HCT116 (cell line): ENCODE results near the gene GDAP1L1. TPM values are rescaled to one million over a fixed set of nuclear protein-coding genes. Genes with fewer than 3 reads are reported as not detected.

ENCODE experiments used
- ATAC-seq: fragments of 200-7000 bp; cut with Tn5 transposase; 2 replicates; pipeline ENCODE4 v1.9.1; 2020; ENCODE audit warnings: mild to moderate bottlenecking, moderate library complexity
- BruUV-seq: library from RNA; stranded (reverse); fragments of 400-500 nt; replicated peaks from 2 replicates; lab custom pipeline; 2021; lab: Mats Ljungman, UMichigan
- CTCF ChIA-PET: fragments of 300-600 bp; sonication (Branson Sonifier 250); formaldehyde crosslinking; loops from one replicate; lab custom pipeline; 2021; ENCODE audit warnings: antibody characterized with exemption; lab: Charles Lee
- POLR2A ChIA-PET: fragments of 300-600, 350-600 bp; sonication (Branson Sonifier 250); formaldehyde crosslinking; loops from one replicate; lab custom pipeline; 2021; ENCODE audit warnings: antibody characterized with exemption; lab: Charles Lee
- RAD21 ChIA-PET, 2 experiments: fragments of 300-600 bp; sonication (Branson Sonifier 250); formaldehyde crosslinking; loops; one replicate each; lab custom pipeline; 2023; ENCODE audit warnings: low total read pairs in 2 of 2; ENCODE audit not compliant: uncharacterized antibody in 2 of 2, unreplicated experiment in 2 of 2, low non-redundant PET in 1 of 2; lab: Charles Lee
- DNase-seq: peaks from one replicate; pipeline ENCODE4 v3.0.0-alpha.2; 2010; ENCODE audit warnings: low read depth, low spot score
- H2AFZ ChIP-seq: fragments of 200-600 bp; shearing (Covaris generic), sonication (generic); 2 replicates; pipeline ENCODE4 v1.6.1; 2017; ENCODE audit warnings: low read depth, mixed run types, mixed read lengths, antibody characterized with exemption, low read length; ENCODE audit not compliant: poor library complexity, severe bottlenecking
- H3K27ac ChIP-seq: 2 replicates; pipeline ENCODE4 v1.5.1; 2012; ENCODE audit warnings: low read depth, low read length
- H3K27me3 ChIP-seq: fragments of 200-600 bp; sonication (generic); 2 replicates; pipeline ENCODE4 v1.6.1; 2016; ENCODE audit warnings: mixed run types, low read length, mixed read lengths; ENCODE audit not compliant: insufficient read depth
- H3K36me3 ChIP-seq, 2 experiments: fragments of 200-500 bp in 1 of 2; fragments of 200-600 bp in 1 of 2; sonication (Bioruptor generic) in 1 of 2; sonication (generic) in 1 of 2; 2 replicates each; pipeline versions ENCODE4 v1.5.1 to v1.6.1; 2014 to 2016; ENCODE audit warnings: low read length in 2 of 2, inconsistent platforms in 1 of 2, mixed read lengths in 1 of 2, mixed run types in 1 of 2; ENCODE audit not compliant: insufficient read depth in 2 of 2, control insufficient read depth in 1 of 2
- H3K4me1 ChIP-seq, 2 experiments: fragments of 200-600 bp in 1 of 2; sonication (generic) in 1 of 2; 2 replicates each; pipeline versions ENCODE4 v1.5.1 to v1.6.1; 2012 to 2017; ENCODE audit warnings: low read length in 2 of 2, inconsistent platforms in 1 of 2, mild to moderate bottlenecking in 1 of 2, mixed read lengths in 1 of 2, mixed run types in 1 of 2, moderate library complexity in 1 of 2; ENCODE audit not compliant: insufficient read depth in 2 of 2, control insufficient read depth in 1 of 2
- H3K4me2 ChIP-seq: fragments of 200-600 bp; sonication (generic); 2 replicates; pipeline ENCODE4 v1.6.1; 2017; ENCODE audit warnings: mixed run types, low read length, mixed read lengths
- H3K4me3 ChIP-seq, 2 experiments: fragments of 200-600 bp in 1 of 2; sonication (generic) in 1 of 2; replicated peaks in 1 of 2; 2 replicates each; pipeline ENCODE4 v1.5.1; 2011 to 2016; ENCODE audit warnings: low read length in 2 of 2, control low read depth in 1 of 2, low read depth in 1 of 2, mild to moderate bottlenecking in 1 of 2, mixed read lengths in 1 of 2, mixed run types in 1 of 2
- H3K79me2 ChIP-seq: fragments of 200-600 bp; sonication (generic); 2 replicates; pipeline ENCODE4 v1.6.1; 2017; ENCODE audit warnings: mild to moderate bottlenecking, mixed run types, low read length, moderate library complexity, mixed read lengths; ENCODE audit not compliant: insufficient read depth
- H3K9ac ChIP-seq: fragments of 200-600 bp; sonication (generic); 2 replicates; pipeline ENCODE4 v1.6.1; 2016; ENCODE audit warnings: low read length, mixed read lengths
- H3K9me2 ChIP-seq: fragments of 200-600 bp; sonication (generic), shearing (Covaris generic); 2 replicates; pipeline ENCODE4 v1.6.1; 2017; ENCODE audit warnings: mixed run types, mild to moderate bottlenecking, moderate library complexity; ENCODE audit not compliant: insufficient read depth
- H3K9me3 ChIP-seq, 2 experiments: fragments of 200-500 bp in 1 of 2; fragments of 200-600 bp in 1 of 2; sonication (Bioruptor generic) in 1 of 2; sonication (generic) in 1 of 2; 2 replicates each; pipeline ENCODE4 v1.6.1; 2014 to 2017; ENCODE audit warnings: low read length in 2 of 2, mixed read lengths in 2 of 2, inconsistent platforms in 1 of 2, low read depth in 1 of 2, mild to moderate bottlenecking in 1 of 2, mixed run types in 1 of 2, moderate library complexity in 1 of 2; ENCODE audit not compliant: control insufficient read depth in 1 of 2, insufficient read depth in 1 of 2
- H4K20me1 ChIP-seq: fragments of 200-600 bp; sonication (generic), shearing (Covaris generic); 2 replicates; pipeline ENCODE4 v1.6.1; 2017; ENCODE audit warnings: mixed run types, mild to moderate bottlenecking, moderate library complexity; ENCODE audit not compliant: insufficient read depth
- CBX3 ChIP-seq: IDR thresholded peaks from 2 replicates; pipeline ENCODE4 v1.6.1; 2012; ENCODE audit warnings: low read depth
- EGR1 ChIP-seq: IDR thresholded peaks from 2 replicates; pipeline ENCODE4 v1.6.1; 2012; ENCODE audit warnings: low read depth
- ELF1 ChIP-seq: IDR thresholded peaks from 2 replicates; pipeline ENCODE4 v1.6.1; 2012; ENCODE audit warnings: low read depth, borderline replicate concordance
- EZH2 ChIP-seq: fragments of 200-600 bp; sonication (generic); IDR thresholded peaks from 2 replicates; pipeline ENCODE4 v1.6.1; 2017; ENCODE audit warnings: antibody characterized with exemption, mixed run types
- FOSL1 ChIP-seq: IDR thresholded peaks from 2 replicates; pipeline ENCODE4 v1.6.1; 2012; ENCODE audit warnings: low read depth
- JUND ChIP-seq: IDR thresholded peaks from 2 replicates; pipeline ENCODE4 v1.6.1; 2012
- POLR2A ChIP-seq: IDR thresholded peaks from 2 replicates; pipeline ENCODE4 v1.7.0; 2011; ENCODE audit warnings: borderline replicate concordance; ENCODE audit not compliant: insufficient read depth, insufficient read length; ENCODE audit errors: extremely low read depth
- POLR2AphosphoS5 ChIP-seq: IDR thresholded peaks from 2 replicates; pipeline ENCODE4 v1.6.1; 2011; ENCODE audit warnings: mild to moderate bottlenecking, low read depth, low read length, moderate library complexity
- SIN3A ChIP-seq: IDR thresholded peaks from 2 replicates; pipeline ENCODE4 v1.6.1; 2012; ENCODE audit warnings: low read depth
- SP1 ChIP-seq: IDR thresholded peaks from 2 replicates; pipeline ENCODE4 v1.6.1; 2012; ENCODE audit warnings: low read depth
- SRF ChIP-seq: IDR thresholded peaks from 2 replicates; pipeline ENCODE4 v1.6.1; 2012; ENCODE audit warnings: low read depth
- TCF7L2 ChIP-seq: IDR thresholded peaks from 2 replicates; pipeline ENCODE4 v1.7.0; 2011; ENCODE audit warnings: borderline replicate concordance, inconsistent platforms; ENCODE audit not compliant: insufficient read depth, insufficient read length; ENCODE audit errors: extremely low read depth
- YY1 ChIP-seq: IDR thresholded peaks from 2 replicates; pipeline ENCODE4 v1.6.1; 2011; ENCODE audit warnings: low read length, low read depth, moderate library complexity, mild to moderate bottlenecking; ENCODE audit not compliant: insufficient replicate concordance; ENCODE audit errors: extremely low read depth
- ZFX ChIP-seq: fragments of 450-650 bp; IDR thresholded peaks from 2 replicates; pipeline ENCODE4 v1.6.1; 2017
- ZNF274 ChIP-seq: fragments of 200-500 bp; sonication (Bioruptor generic); IDR thresholded peaks from 2 replicates; pipeline ENCODE4 v1.6.1; 2014; ENCODE audit warnings: mild to moderate bottlenecking, low read depth, low read length, inconsistent platforms
- intact Hi-C: fragments of 100-400 bp; cut with micrococcal nuclease; formaldehyde crosslinking; loops from 2 replicates; pipeline ENCODE4 v1.10.0; 2022
- total RNA-seq: library from RNA; stranded (reverse); gene quantifications from one replicate; pipeline ENCODE4 v1.2.1, GENCODE V29; 2021; ENCODE audit not compliant: unreplicated experiment
- TF ChIP-seq, protein P1 (sequence below): IDR thresholded peaks from 2 replicates; pipeline ENCODE4 v1.6.1; 2012; ENCODE audit warnings: low read depth
- TF ChIP-seq, protein P2 (sequence below), 3 experiments: fragments of 200-600 bp in 1 of 3; sonication (generic) in 1 of 3; IDR thresholded peaks in 2 of 3; conservative IDR thresholded peaks in 1 of 3; 2 replicates each; pipeline ENCODE4 v1.5.1; 2012 to 2017; ENCODE audit warnings: low read depth in 2 of 3, low read length in 2 of 3, antibody characterized with exemption in 1 of 3, borderline replicate concordance in 1 of 3, control low read depth in 1 of 3, mild to moderate bottlenecking in 1 of 3, mixed read lengths in 1 of 3, mixed run types in 1 of 3, moderate library complexity in 1 of 3; ENCODE audit not compliant: insufficient read depth in 1 of 3

Gene GDAP1L1
- total RNA-seq, 1 experiment from 2014 or later: not detected

DNA sequence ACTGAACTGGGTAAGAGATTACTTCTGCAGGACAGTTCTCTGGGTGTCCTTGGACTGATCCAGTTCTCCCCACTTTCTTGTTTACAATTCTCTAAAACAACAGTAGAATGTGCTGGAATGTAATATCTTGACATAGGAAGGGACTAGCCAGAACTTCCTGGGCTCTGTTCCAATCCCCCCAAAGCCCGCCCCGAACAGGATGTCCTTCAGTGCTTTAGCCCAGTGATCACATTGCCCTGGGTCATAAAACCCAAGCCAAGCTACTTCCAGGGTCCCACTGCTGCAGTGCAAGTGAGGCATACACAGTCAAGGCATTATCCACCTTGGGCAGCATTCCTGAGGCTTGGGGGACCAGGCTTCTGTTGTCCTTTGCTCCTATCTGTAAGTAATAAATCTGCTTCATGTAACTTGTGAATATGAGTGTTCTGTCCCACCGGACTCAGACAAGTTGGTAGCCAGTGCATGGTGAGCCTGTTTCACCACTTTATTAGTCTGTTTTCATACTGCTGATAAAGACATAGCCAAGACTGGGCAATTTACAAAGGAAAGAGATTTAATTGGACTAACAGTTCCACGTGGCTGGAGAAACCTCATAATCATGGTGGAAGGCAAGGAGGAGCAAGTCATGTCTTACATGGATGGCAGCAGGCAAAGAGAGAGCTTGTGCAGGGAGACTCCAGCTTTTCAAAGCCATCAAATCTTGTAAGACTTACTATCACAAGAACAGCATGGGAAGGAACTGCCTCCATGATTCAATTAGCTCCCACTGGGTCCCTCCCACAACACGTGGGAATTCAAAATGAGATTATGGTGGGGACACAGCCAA, 40.4 kb downstream of the GDAP1L1 start:
- POLR2A ChIA-PET: no interaction called here

More for the DNA sequence above, 40.4 kb downstream of the GDAP1L1 start:
- Histone ChIP-seq H3K79me2 (no peaks in the 10 kb centered on the region), H3K9me2 (no peaks in the 10 kb centered on the region), H3K27ac (no peak overlapping the region), H2AFZ (no peak overlapping the region), H3K4me3 (no peak overlapping the region), H3K4me1 (no peaks in the 10 kb centered on the region), H3K36me3 (no peaks in the 10 kb centered on the region), H4K20me1 (no peaks in the 10 kb centered on the region), H3K9me3 (no peaks in the 10 kb centered on the region), H3K27me3 (no peaks in the 10 kb centered on the region), H3K9ac (no peak overlapping the region), H3K4me2 (no peak overlapping the region)
- RAD21 ChIA-PET: no interaction called here
- intact Hi-C loops: no loop called here
- no TSS peak for BruUV-seq
- TF ChIP-seq ZFX (no peak), YY1 (no peak), SIN3A (no peak), TCF7L2 (no peak), FOSL1 (no peak), CBX3 (no peak), SP1 (no peak), SRF (no peak), POLR2A (no peak), ZNF274 (no peak), POLR2AphosphoS5 (no peak), EGR1 (no peak), JUND (no peak), EZH2 (no peak), ELF1 (no peak)
- TF ChIP-seq, protein P1, sequence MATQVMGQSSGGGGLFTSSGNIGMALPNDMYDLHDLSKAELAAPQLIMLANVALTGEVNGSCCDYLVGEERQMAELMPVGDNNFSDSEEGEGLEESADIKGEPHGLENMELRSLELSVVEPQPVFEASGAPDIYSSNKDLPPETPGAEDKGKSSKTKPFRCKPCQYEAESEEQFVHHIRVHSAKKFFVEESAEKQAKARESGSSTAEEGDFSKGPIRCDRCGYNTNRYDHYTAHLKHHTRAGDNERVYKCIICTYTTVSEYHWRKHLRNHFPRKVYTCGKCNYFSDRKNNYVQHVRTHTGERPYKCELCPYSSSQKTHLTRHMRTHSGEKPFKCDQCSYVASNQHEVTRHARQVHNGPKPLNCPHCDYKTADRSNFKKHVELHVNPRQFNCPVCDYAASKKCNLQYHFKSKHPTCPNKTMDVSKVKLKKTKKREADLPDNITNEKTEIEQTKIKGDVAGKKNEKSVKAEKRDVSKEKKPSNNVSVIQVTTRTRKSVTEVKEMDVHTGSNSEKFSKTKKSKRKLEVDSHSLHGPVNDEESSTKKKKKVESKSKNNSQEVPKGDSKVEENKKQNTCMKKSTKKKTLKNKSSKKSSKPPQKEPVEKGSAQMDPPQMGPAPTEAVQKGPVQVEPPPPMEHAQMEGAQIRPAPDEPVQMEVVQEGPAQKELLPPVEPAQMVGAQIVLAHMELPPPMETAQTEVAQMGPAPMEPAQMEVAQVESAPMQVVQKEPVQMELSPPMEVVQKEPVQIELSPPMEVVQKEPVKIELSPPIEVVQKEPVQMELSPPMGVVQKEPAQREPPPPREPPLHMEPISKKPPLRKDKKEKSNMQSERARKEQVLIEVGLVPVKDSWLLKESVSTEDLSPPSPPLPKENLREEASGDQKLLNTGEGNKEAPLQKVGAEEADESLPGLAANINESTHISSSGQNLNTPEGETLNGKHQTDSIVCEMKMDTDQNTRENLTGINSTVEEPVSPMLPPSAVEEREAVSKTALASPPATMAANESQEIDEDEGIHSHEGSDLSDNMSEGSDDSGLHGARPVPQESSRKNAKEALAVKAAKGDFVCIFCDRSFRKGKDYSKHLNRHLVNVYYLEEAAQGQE: no peak
- TF ChIP-seq, protein P2, sequence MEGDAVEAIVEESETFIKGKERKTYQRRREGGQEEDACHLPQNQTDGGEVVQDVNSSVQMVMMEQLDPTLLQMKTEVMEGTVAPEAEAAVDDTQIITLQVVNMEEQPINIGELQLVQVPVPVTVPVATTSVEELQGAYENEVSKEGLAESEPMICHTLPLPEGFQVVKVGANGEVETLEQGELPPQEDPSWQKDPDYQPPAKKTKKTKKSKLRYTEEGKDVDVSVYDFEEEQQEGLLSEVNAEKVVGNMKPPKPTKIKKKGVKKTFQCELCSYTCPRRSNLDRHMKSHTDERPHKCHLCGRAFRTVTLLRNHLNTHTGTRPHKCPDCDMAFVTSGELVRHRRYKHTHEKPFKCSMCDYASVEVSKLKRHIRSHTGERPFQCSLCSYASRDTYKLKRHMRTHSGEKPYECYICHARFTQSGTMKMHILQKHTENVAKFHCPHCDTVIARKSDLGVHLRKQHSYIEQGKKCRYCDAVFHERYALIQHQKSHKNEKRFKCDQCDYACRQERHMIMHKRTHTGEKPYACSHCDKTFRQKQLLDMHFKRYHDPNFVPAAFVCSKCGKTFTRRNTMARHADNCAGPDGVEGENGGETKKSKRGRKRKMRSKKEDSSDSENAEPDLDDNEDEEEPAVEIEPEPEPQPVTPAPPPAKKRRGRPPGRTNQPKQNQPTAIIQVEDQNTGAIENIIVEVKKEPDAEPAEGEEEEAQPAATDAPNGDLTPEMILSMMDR (IDR thresholded peaks at IDR 0.05 in 2 of 3, conservative IDR thresholded peaks at IDR 0.05 in 1 of 3; ENCODE audit: borderline replicate concordance in 1 of 3, insufficient read depth in 1 of 3, low read depth in 2 of 3, low read length in 2 of 3): no peak
- ATAC-seq (no peak), DNase-seq (no peak)
- CTCF ChIA-PET: no interaction called here
